H1 (cell line): ENCODE results near the gene MAML1. TPM values are rescaled to one million over a fixed set of nuclear protein-coding genes. Genes with fewer than 3 reads are reported as not detected.

Source experiments
- CTCF ChIA-PET: fragments of 300-600 bp; sonication (Branson Sonifier 250); formaldehyde crosslinking; loops from one replicate; lab custom pipeline; 2021; ENCODE audit not compliant: partially characterized antibody; lab: Charles Lee
- POLR2A ChIA-PET: fragments of 300-600 bp; sonication (Branson Sonifier 250); formaldehyde crosslinking; loops from one replicate; lab custom pipeline; 2021; ENCODE audit warnings: inconsistent platforms; ENCODE audit not compliant: partially characterized antibody; lab: Charles Lee
- DNase-seq, 2 experiments: peaks; one replicate each; pipeline versions ENCODE4 v3.0.0 to v3.0.0-alpha.2; 2010 to 2022; ENCODE audit warnings: low spot score in 2 of 2, low read depth in 1 of 2, mixed read lengths in 1 of 2
- FAIRE-seq: peaks from 2 replicates; lab custom pipeline; 2011; peaks lifted over from hg19 to GRCh38; lab: Jason Lieb, UNC
- H2AFZ ChIP-seq: 2 replicates; pipeline ENCODE4 v1.8.1; 2012; ENCODE audit warnings: low read length, inconsistent platforms
- H2AK5ac ChIP-seq: 2 replicates; pipeline ENCODE4 v1.6.1; 2013; ENCODE audit warnings: low read depth, low read length
- H2BK120ac ChIP-seq: replicated peaks from 2 replicates; pipeline ENCODE3; 2013; ENCODE audit warnings: low read depth, low read length, inconsistent platforms
- H2BK12ac ChIP-seq: 2 replicates; pipeline ENCODE4 v1.6.1; 2013; ENCODE audit warnings: low read depth, low read length
- H2BK15ac ChIP-seq: 2 replicates; pipeline ENCODE4 v1.6.1; 2013; ENCODE audit warnings: low read length
- H2BK20ac ChIP-seq: 2 replicates; pipeline ENCODE4 v1.6.1; 2013; ENCODE audit warnings: low read length
- H2BK5ac ChIP-seq: 2 replicates; pipeline ENCODE4 v1.6.1; 2013; ENCODE audit warnings: low read depth, low read length
- H3K14ac ChIP-seq: 2 replicates; pipeline ENCODE4 v1.6.1; 2013; ENCODE audit warnings: inconsistent platforms; ENCODE audit not compliant: insufficient read length
- H3K18ac ChIP-seq: 2 replicates; pipeline ENCODE4 v1.6.1; 2013; ENCODE audit warnings: low read length; ENCODE audit errors: extremely low read depth
- H3K23ac ChIP-seq: 2 replicates; pipeline ENCODE4 v1.6.1; 2013; ENCODE audit warnings: inconsistent platforms; ENCODE audit not compliant: insufficient read length
- H3K23me2 ChIP-seq: 2 replicates; pipeline ENCODE4 v1.6.1; 2013; ENCODE audit warnings: low read depth, low read length
- H3K27ac ChIP-seq: 2 replicates; pipeline ENCODE4 v1.6.1; 2011; ENCODE audit warnings: low read depth, low read length, inconsistent platforms
- H3K27me3 ChIP-seq, 4 experiments: replicated peaks in 1 of 4; 1 replicate in 1 of 4; 2 replicates in 3 of 4; pipeline versions ENCODE4 v1.6.1 to v1.8.1; 2011 to 2013; ENCODE audit warnings: low read length in 3 of 4, mild to moderate bottlenecking in 3 of 4, inconsistent platforms in 2 of 4, mixed read lengths in 2 of 4, moderate library complexity in 1 of 4; ENCODE audit not compliant: control insufficient read depth in 3 of 4, insufficient read depth in 3 of 4; ENCODE audit errors: extremely low read depth in 1 of 4
- H3K36me3 ChIP-seq, 4 experiments: 2 replicates each; pipeline versions ENCODE4 v1.6.1 to v1.8.1; 2011 to 2013; ENCODE audit warnings: mild to moderate bottlenecking in 4 of 4, low read length in 3 of 4, moderate library complexity in 2 of 4, control low read depth in 1 of 4, inconsistent platforms in 1 of 4; ENCODE audit not compliant: insufficient read depth in 4 of 4, control insufficient read depth in 2 of 4
- H3K4ac ChIP-seq: replicated peaks from 2 replicates; pipeline ENCODE3; 2013; ENCODE audit warnings: low read length, low read depth, mixed read lengths, inconsistent platforms; ENCODE audit not compliant: insufficient read length
- H3K4me1 ChIP-seq, 4 experiments: replicated peaks in 1 of 4; 1 replicate in 1 of 4; 2 replicates in 3 of 4; pipeline versions ENCODE4 v1.6.1 to v1.8.1; 2011 to 2013; ENCODE audit warnings: low read length in 3 of 4, inconsistent platforms in 2 of 4, mixed read lengths in 1 of 4; ENCODE audit not compliant: insufficient read depth in 4 of 4, control insufficient read depth in 3 of 4
- H3K4me2 ChIP-seq, 2 experiments: 2 replicates each; pipeline versions ENCODE4 v1.6.1 to v1.8.1; 2011 to 2013; ENCODE audit warnings: low read depth in 2 of 2, low read length in 2 of 2, control low read depth in 1 of 2, inconsistent platforms in 1 of 2, mild to moderate bottlenecking in 1 of 2; ENCODE audit not compliant: insufficient read depth in 1 of 2
- H3K4me3 ChIP-seq, 4 experiments: fragments of 200-600, 300-600 bp in 1 of 4; sonication (generic), shearing (Covaris generic), sonication (Bioruptor Twin) in 1 of 4; 2 replicates each; pipeline versions ENCODE4 v1.5.1 to v1.8.1; 2011 to 2016; ENCODE audit warnings: low read length in 4 of 4, low read depth in 3 of 4, control low read depth in 2 of 4, inconsistent platforms in 2 of 4, mild to moderate bottlenecking in 2 of 4, mixed read lengths in 1 of 4, moderate library complexity in 1 of 4; ENCODE audit not compliant: insufficient read depth in 2 of 4; ENCODE audit errors: extremely low read depth in 1 of 4
- H3K56ac ChIP-seq: replicated peaks from 2 replicates; pipeline ENCODE3; 2013; ENCODE audit warnings: low read depth, mild to moderate bottlenecking, mixed read lengths, low read length, inconsistent platforms; ENCODE audit not compliant: insufficient read length
- H3K79me1 ChIP-seq: 2 replicates; pipeline ENCODE4 v1.6.1; 2013; ENCODE audit warnings: low read depth, low read length, control low read depth
- H3K79me2 ChIP-seq, 2 experiments: 2 replicates each; pipeline versions ENCODE4 v1.6.1 to v1.8.1; 2012 to 2013; ENCODE audit warnings: low read length in 2 of 2, mild to moderate bottlenecking in 2 of 2, inconsistent platforms in 1 of 2; ENCODE audit not compliant: insufficient read depth in 2 of 2, control insufficient read depth in 1 of 2
- H3K9ac ChIP-seq, 4 experiments: replicated peaks in 1 of 4; 1 replicate in 1 of 4; 2 replicates in 3 of 4; pipeline versions ENCODE4 v1.6.1 to v1.8.1; 2011 to 2013; ENCODE audit warnings: low read depth in 3 of 4, low read length in 3 of 4, control low read depth in 2 of 4, mild to moderate bottlenecking in 2 of 4, moderate library complexity in 2 of 4, inconsistent platforms in 1 of 4; ENCODE audit errors: extremely low read depth in 1 of 4
- H3K9me3 ChIP-seq, 2 experiments: 2 replicates each; pipeline versions ENCODE4 v1.6.1 to v1.8.1; 2012 to 2013; ENCODE audit warnings: mild to moderate bottlenecking in 2 of 2, moderate library complexity in 2 of 2, control low read depth in 1 of 2, inconsistent platforms in 1 of 2, low read depth in 1 of 2, low read length in 1 of 2, mixed read lengths in 1 of 2; ENCODE audit not compliant: insufficient read depth in 2 of 2
- H4K20me1 ChIP-seq, 2 experiments: replicated peaks in 1 of 2; 2 replicates each; pipeline versions ENCODE3 to v1.8.1; 2011 to 2013; ENCODE audit warnings: inconsistent platforms in 2 of 2, low read length in 2 of 2, mild to moderate bottlenecking in 1 of 2; ENCODE audit not compliant: insufficient read depth in 2 of 2, control insufficient read depth in 1 of 2
- H4K5ac ChIP-seq: 2 replicates; pipeline ENCODE4 v1.6.1; 2013; ENCODE audit warnings: low read length, low read depth, mixed read lengths, inconsistent platforms; ENCODE audit not compliant: insufficient read length
- H4K8ac ChIP-seq: 2 replicates; pipeline ENCODE4 v1.8.0; 2013; ENCODE audit warnings: mild to moderate bottlenecking, moderate library complexity, low read length, inconsistent platforms; ENCODE audit not compliant: insufficient read depth; ENCODE audit errors: extremely low read depth
- H4K91ac ChIP-seq: replicated peaks from 2 replicates; pipeline ENCODE3; 2013; ENCODE audit warnings: low read length, mixed read lengths, inconsistent platforms; ENCODE audit not compliant: insufficient read length
- ATF3 ChIP-seq: IDR thresholded peaks from 2 replicates; pipeline ENCODE4 v1.6.1; 2011; ENCODE audit warnings: low read depth, mild to moderate bottlenecking, low read length; ENCODE audit not compliant: insufficient read depth
- BCL11A ChIP-seq, 2 experiments: IDR thresholded peaks; one replicate each; pipeline ENCODE4 v1.6.1; 2011; ENCODE audit warnings: low read depth in 2 of 2, low read length in 2 of 2, mild to moderate bottlenecking in 2 of 2
- EGR1 ChIP-seq: IDR thresholded peaks from 2 replicates; pipeline ENCODE4 v1.6.1; 2011; ENCODE audit warnings: low read depth, low read length, borderline replicate concordance
- KDM4A ChIP-seq: IDR thresholded peaks from one replicate; pipeline ENCODE4 v1.7.1; 2012; ENCODE audit warnings: low read depth, mild to moderate bottlenecking, moderate library complexity, low read length, inconsistent platforms; ENCODE audit not compliant: severe bottlenecking
- MAX ChIP-seq: IDR thresholded peaks from 2 replicates; pipeline ENCODE4 v1.6.1; 2012; ENCODE audit warnings: inconsistent platforms
- PHF8 ChIP-seq: fragments of 200-600 bp; sonication (generic); conservative IDR thresholded peaks from 2 replicates; pipeline ENCODE4 v1.7.1; 2012; ENCODE audit warnings: low read depth, mild to moderate bottlenecking, inconsistent platforms, low read length, moderate library complexity
- SAP30 ChIP-seq: fragments of 300-600 bp; sonication (generic); IDR thresholded peaks from 2 replicates; pipeline ENCODE4 v1.7.1; 2012; ENCODE audit warnings: low read length, moderate library complexity, mild to moderate bottlenecking, inconsistent platforms; ENCODE audit not compliant: insufficient read depth, insufficient replicate concordance
- SP4 ChIP-seq: IDR thresholded peaks from 2 replicates; pipeline ENCODE4 v1.6.1; 2012; ENCODE audit warnings: low read length, inconsistent platforms
- TBP ChIP-seq: IDR thresholded peaks from 2 replicates; pipeline ENCODE4 v1.6.1; 2011; ENCODE audit warnings: low read depth, low read length, improper control_type of control experiment
- TCF12 ChIP-seq: IDR thresholded peaks from 2 replicates; pipeline ENCODE4 v1.6.1; 2011; ENCODE audit warnings: low read depth, mild to moderate bottlenecking, low read length
- USF2 ChIP-seq: IDR thresholded peaks from 2 replicates; pipeline ENCODE4 v1.6.1; 2011; ENCODE audit warnings: low read length, improper control_type of control experiment
- WGBS, 2 experiments: shearing (Covaris generic) in 1 of 2; methylation state at CpG; one replicate each; pipeline versions ENCODE4 v1.1.6 to v1.1.7; 2013 to 2015; ENCODE audit warnings: low lambda C conversion rate in 2 of 2, mixed read lengths in 2 of 2, inconsistent platforms in 1 of 2, low coverage in 1 of 2, missing lambda C conversion rate in 1 of 2; ENCODE audit not compliant: insufficient replicate concordance in 2 of 2, insufficient coverage in 1 of 2, insufficient read length in 1 of 2; ENCODE audit errors: extremely low coverage in 1 of 2, missing lambda C conversion rate in 1 of 2; 5-methylcytosine and 5-hydroxymethylcytosine counted together
- polyA plus RNA-seq, 7 experiments: library from polyadenylated mRNA; depleted of rRNA in 3 of 7; stranded (reverse) in 5 of 7; unstranded in 2 of 7; fragments of >200 nt in 5 of 7; fragments of 200-250 nt in 2 of 7; gene quantifications; 1 replicate in 5 of 7; 2 replicates in 1 of 7; 4 replicates in 1 of 7; pipeline versions ENCODE4 v1.2.1 to v1.2.3, GENCODE V29; 2011 to 2013; ENCODE audit warnings: missing spikeins in 2 of 7, mixed read lengths in 2 of 7
- total RNA-seq: library from RNA; stranded (reverse); fragmentation: NEBNext Ultra II Directional; extraction: Animal tissue kit (Norgen Biotek cat#: 25700); gene quantifications from 2 replicates; pipeline ENCODE4 v1.2.1, GENCODE V29; 2021

Gene MAML1
- total and polyA plus RNA-seq, 2 of the 8 experiments (the other 6 are each of a cell fraction or from before 2014, with no cell fraction given): 17.1 to 41.9 TPM

- DNase-seq (no peak), FAIRE-seq (no peak)
- no peaks in the 10 kb centered on the region; the same call in 1 of the 2 replicates for H3K79me1 ChIP-seq
- WGBS, 2 experiments: 85% methylated on average over 2 of the region's 2 CpGs; no CpG with 5 or more reads in 1 of the 2 experiments
- no peak overlapping the region for H3K56ac ChIP-seq
- H4K20me1 ChIP-seq: peaks cover 5 to 11% of the 10 kb centered on the region in 2 experiments
- no peak overlapping the region for H3K27ac ChIP-seq
- H3K4ac ChIP-seq: no peak overlapping the region
- peaks cover 6% of the 10 kb centered on the region; the same call in 1 of the 2 replicates for H3K23me2 ChIP-seq
- H3K79me2 ChIP-seq: peaks cover 22 to 31% of the 10 kb centered on the region in 2 experiments
- H2BK20ac ChIP-seq: no peak overlapping the region
- H2BK120ac ChIP-seq: no peak overlapping the region
- no peak overlapping the region for H4K91ac ChIP-seq
- H3K27me3 ChIP-seq: no peaks in the 10 kb centered on the region
- no peak overlapping the region for H3K23ac ChIP-seq
- H3K36me3 ChIP-seq: peaks cover 0 to 3% (median 0%) of the 10 kb centered on the region in 4 experiments; a peak in 2 of 8 replicates
- no peak overlapping the region for H2BK5ac ChIP-seq
- H3K9me3 ChIP-seq: no peaks in the 10 kb centered on the region
- no peak overlapping the region for H3K14ac ChIP-seq
- H3K4me3 ChIP-seq: no peak overlapping the region
- H2BK12ac ChIP-seq: 0 out of 2 replicates have a peak overlapping the region, but pooled peaks have one; percentile 13
- H3K4me1 ChIP-seq: peaks cover 0 to 9% (median 2%) of the 10 kb centered on the region in 4 experiments; a peak in 3 of 7 replicates
- ChIA-PET CTCF (interaction anchor here (0.8 to 1.2 kb wide), 3 partner anchors 9 to 66 kb away, joined by 4 read pairs; no protein-coding TSS in a partner anchor), POLR2A (interaction anchor here (0.9 to 5.7 kb wide), 9 partner anchors 10 to 147 kb away, joined by 3 to 50 read pairs (median 4); partner anchors contain the start of genes CBY3, HNRNPH1, MAML1 and RUFY1)
- no peak overlapping the region for H4K5ac ChIP-seq
- peak overlapping the region in 1 of 2 experiments; percentile 85; a peak in 1 of 4 replicates for H3K4me2 ChIP-seq
- H2BK15ac ChIP-seq: no peak overlapping the region
- H4K8ac ChIP-seq: no peak overlapping the region; the same call in 1 of the 2 replicates
- no peak overlapping the region for H2AFZ ChIP-seq
- H2AK5ac ChIP-seq: no peak overlapping the region
- no peak overlapping the region for H3K9ac ChIP-seq
- no peak overlapping the region for H3K18ac ChIP-seq
- TF ChIP-seq EGR1 (no peak), BCL11A (IDR thresholded peaks at IDR 0.05; ENCODE audit: low read depth in 2 of 2, low read length in 2 of 2) (no peak), TCF12 (no peak), TBP (no peak), USF2 (no peak), SP4 (no peak), PHF8 (no peak), MAX (no peak), ATF3 (no peak), SAP30 (no peak), KDM4A (no peak)
These were observed 35.5 kb upstream of the MAML1 start for GRCh38 chr5:179697108-179697507.
